Lung microvascular endothelial cell (primary cell): ENCODE data around the gene PHYKPL. TPM values are rescaled to one million over a fixed set of nuclear protein-coding genes. Genes with fewer than 3 reads are reported as not detected.
A peak's percentile ranks its signal among the peaks of the same experiment; 100 is the strongest.
"Not testable (repeated sequence)": the region's sequence is repeated elsewhere in the genome, so short reads cannot be mapped to it uniquely, and the experiment has no call there.

Experiments
- DNase-seq, 2 donors: peaks; one replicate each; pipeline versions ENCODE4 v3.0.0 to v3.0.0-alpha.2; 2010; ENCODE audit warnings: low read depth in 2 of 2
- total RNA-seq: library from RNA; depleted of rRNA; stranded (reverse); fragments of >200 nt; gene quantifications from 2 replicates; pipeline ENCODE4 v1.2.1, GENCODE V29; 2014

PHYKPL gene
- total RNA-seq, 1 donor from 2014 or later: 44.6 TPM

- DNase-seq: no peak
These were observed 23.9 kb downstream of the PHYKPL start for GRCh38 chr5:178208540-178209227.

GRCh38 chr5:178207917-178208280, 24.7 kb downstream of the PHYKPL start:
- no peak for DNase-seq

GRCh38 chr5:178207183-178207916, 25.3 kb downstream of the PHYKPL start:
- peak in 1 of 2 donors; percentile 76 for DNase-seq

- no peak for DNase-seq
These were observed 26.2 kb downstream of the PHYKPL start for GRCh38 chr5:178206166-178207101.

GRCh38 chr5:178205749-178206047, 26.9 kb downstream of the PHYKPL start:
- DNase-seq: no peak

- peak; percentile 46 to 65 for DNase-seq
These were observed 27.5 kb downstream of the PHYKPL start for GRCh38 chr5:178204935-178205748.

GRCh38 chr5:178204182-178204934, 28.2 kb downstream of the PHYKPL start, which contains the start of gene HNRNPAB:
Gene HNRNPAB (plus strand): TSS chr5:178204533. CDS start chr5:178204838, 305 bp downstream.
- DNase-seq: peak; percentile 97 to 99

GRCh38 chr5:178203670-178204181, 28.9 kb downstream of the PHYKPL start:
- DNase-seq: no peak

- DNase-seq: no peak
These were observed 30.1 kb downstream of the PHYKPL start for GRCh38 chr5:178202541-178202940.

- peak in 1 of 2 donors; percentile 59 for DNase-seq
These were observed 30.7 kb downstream of the PHYKPL start for GRCh38 chr5:178201927-178202235.

GRCh38 chr5:178201221-178201926, 31.2 kb downstream of the PHYKPL start:
- no peak for DNase-seq

GRCh38 chr5:178199581-178200434, 32.8 kb downstream of the PHYKPL start:
- no peak for DNase-seq

- DNase-seq: no peak
These were observed 33.9 kb downstream of the PHYKPL start for GRCh38 chr5:178198706-178199105.

GRCh38 chr5:178198151-178198550, 34.5 kb downstream of the PHYKPL start:
- DNase-seq: not testable (repeated sequence)

GRCh38 chr5:178196986-178197385, 35.6 kb downstream of the PHYKPL start:
- DNase-seq: peak in 1 of 2 donors; percentile 42

- DNase-seq: no peak
These were observed 36.3 kb downstream of the PHYKPL start for GRCh38 chr5:178196281-178196812.

GRCh38 chr5:178194026-178194425, 38.6 kb downstream of the PHYKPL start:
- no peak for DNase-seq

GRCh38 chr5:178193251-178193809, 39.3 kb downstream of the PHYKPL start:
- no peak for DNase-seq
